Measurements from ENCODE around the gene TP73. TPM values are rescaled to one million over a fixed set of nuclear protein-coding genes. Genes with fewer than 3 reads are reported as not detected.

TP73 gene
- polyA plus RNA-seq, 1 experiment: not detected

GRCh38 chr1:3750741-3751140 lies 98.4 kb downstream of the TP73 start:
- DNase-seq (ENCODE audit: low read depth, low spot score): no peak
- CTCF ChIA-PET: no interaction called here
- Histone ChIP-seq H3K9me3 (ENCODE audit: control insufficient read depth, insufficient read depth, low read length) (no peaks in the 10 kb centered on the region), H3K27ac (ENCODE audit: low read depth, low read length) (no peak overlapping the region), H3K27me3 (ENCODE audit: control insufficient read depth, insufficient read depth, low read length) (peaks cover 25% of the 10 kb centered on the region), H3K4me3 (ENCODE audit: low read depth, low read length) (no peak overlapping the region)
- POLR2A ChIA-PET: no interaction called here
- TF ChIP-seq, protein P1, sequence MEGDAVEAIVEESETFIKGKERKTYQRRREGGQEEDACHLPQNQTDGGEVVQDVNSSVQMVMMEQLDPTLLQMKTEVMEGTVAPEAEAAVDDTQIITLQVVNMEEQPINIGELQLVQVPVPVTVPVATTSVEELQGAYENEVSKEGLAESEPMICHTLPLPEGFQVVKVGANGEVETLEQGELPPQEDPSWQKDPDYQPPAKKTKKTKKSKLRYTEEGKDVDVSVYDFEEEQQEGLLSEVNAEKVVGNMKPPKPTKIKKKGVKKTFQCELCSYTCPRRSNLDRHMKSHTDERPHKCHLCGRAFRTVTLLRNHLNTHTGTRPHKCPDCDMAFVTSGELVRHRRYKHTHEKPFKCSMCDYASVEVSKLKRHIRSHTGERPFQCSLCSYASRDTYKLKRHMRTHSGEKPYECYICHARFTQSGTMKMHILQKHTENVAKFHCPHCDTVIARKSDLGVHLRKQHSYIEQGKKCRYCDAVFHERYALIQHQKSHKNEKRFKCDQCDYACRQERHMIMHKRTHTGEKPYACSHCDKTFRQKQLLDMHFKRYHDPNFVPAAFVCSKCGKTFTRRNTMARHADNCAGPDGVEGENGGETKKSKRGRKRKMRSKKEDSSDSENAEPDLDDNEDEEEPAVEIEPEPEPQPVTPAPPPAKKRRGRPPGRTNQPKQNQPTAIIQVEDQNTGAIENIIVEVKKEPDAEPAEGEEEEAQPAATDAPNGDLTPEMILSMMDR (IDR thresholded peaks at IDR 0.05; ENCODE audit: low read depth, low read length): no peak

GRCh38 chr1:3752400-3752945 lies 100.2 kb downstream of the TP73 start, which contains the start of gene CCDC27:
TSS of gene CCDC27 (plus strand) at chr1:3752450. CDS start at chr1:3752482, 32 bp downstream.
- H3K4me3 ChIP-seq (ENCODE audit: low read depth, low read length): no peak within 1 kb of the TSS
- no peak within 1 kb of the TSS for H3K27ac ChIP-seq (ENCODE audit: low read depth, low read length)
- H3K9me3 ChIP-seq (ENCODE audit: control insufficient read depth, insufficient read depth, low read length): no peaks in the 10 kb centered on the region
- DNase-seq (ENCODE audit: low read depth, low spot score): no peak
- ChIA-PET CTCF (no interaction called here), POLR2A (no interaction called here)
- TF ChIP-seq, protein P1 (IDR thresholded peaks at IDR 0.05; ENCODE audit: low read depth, low read length): no peak
- H3K27me3 ChIP-seq (ENCODE audit: control insufficient read depth, insufficient read depth, low read length): peaks cover 21% of the 10 kb centered on the region

GRCh38 chr1:3753656-3754454 lies 101.5 kb downstream of the TP73 start:
- Histone ChIP-seq H3K27ac (ENCODE audit: low read depth, low read length) (no peak overlapping the region), H3K4me3 (ENCODE audit: low read depth, low read length) (no peak overlapping the region), H3K27me3 (ENCODE audit: control insufficient read depth, insufficient read depth, low read length) (peaks cover 17% of the 10 kb centered on the region), H3K9me3 (ENCODE audit: control insufficient read depth, insufficient read depth, low read length) (no peaks in the 10 kb centered on the region)
- TF ChIP-seq, protein P1 (IDR thresholded peaks at IDR 0.05; ENCODE audit: low read depth, low read length): no peak
- no peak for DNase-seq (ENCODE audit: low read depth, low spot score)
- ChIA-PET CTCF (no interaction called here), POLR2A (no interaction called here)

DNA sequence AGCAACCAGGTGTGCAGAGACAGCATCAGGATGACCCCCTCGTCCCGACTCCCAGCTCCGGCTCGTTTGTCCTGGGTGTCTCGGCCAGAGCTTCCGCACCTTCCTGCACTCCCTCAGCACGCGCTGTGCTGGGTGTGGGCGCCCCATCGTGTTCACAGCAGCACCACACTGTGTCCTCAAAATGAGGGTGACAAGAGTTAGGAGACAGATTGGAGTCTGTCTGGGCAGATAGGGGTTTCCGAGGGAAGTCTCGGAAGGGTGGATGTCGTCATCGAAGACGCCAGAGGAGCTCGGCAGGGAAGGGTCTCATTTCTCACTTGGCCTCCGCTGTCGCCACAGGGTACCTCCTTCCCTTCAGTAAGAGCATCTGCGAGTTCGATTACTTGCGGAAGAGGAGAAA lies 104.1 kb downstream of the TP73 start:
- H3K9me3 ChIP-seq (ENCODE audit: control insufficient read depth, insufficient read depth, low read length): no peaks in the 10 kb centered on the region; the same call in 1 of the 2 replicates
- POLR2A ChIA-PET: no interaction called here
- DNase-seq (ENCODE audit: low read depth, low spot score): no peak
- H3K27me3 ChIP-seq (ENCODE audit: control insufficient read depth, insufficient read depth, low read length): peaks cover 22% of the 10 kb centered on the region
- no peak overlapping the region for H3K4me3 ChIP-seq (ENCODE audit: low read depth, low read length)
- CTCF ChIA-PET: interaction anchor here (1.2 kb wide), 1 partner anchor 32 kb away, joined by 4 read pairs; no protein-coding TSS in a partner anchor
- TF ChIP-seq, protein P1 (IDR thresholded peaks at IDR 0.05; ENCODE audit: low read depth, low read length): no peak
- H3K27ac ChIP-seq (ENCODE audit: low read depth, low read length): no peak overlapping the region

DNA sequence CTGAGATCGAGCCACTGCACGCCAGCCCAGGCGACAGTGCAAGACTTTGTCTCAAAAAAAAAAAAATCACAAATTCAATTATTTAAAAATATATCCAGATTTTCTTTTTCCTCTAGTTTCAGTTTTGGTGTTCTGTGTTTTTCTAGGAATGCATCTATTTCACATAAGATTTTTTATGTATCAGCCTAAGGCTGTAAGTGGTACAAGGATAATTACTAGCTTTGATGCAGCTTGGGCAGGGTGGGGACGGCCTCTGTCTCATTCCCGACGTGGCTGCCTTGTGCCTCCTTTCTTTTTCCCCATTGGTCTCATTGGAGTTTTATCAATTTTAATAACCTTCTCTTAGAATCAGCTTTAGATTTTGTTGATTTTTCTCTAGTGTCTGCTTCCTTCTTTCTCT lies 106.8 kb downstream of the TP73 start:
- Histone ChIP-seq H3K27me3 (ENCODE audit: control insufficient read depth, insufficient read depth, low read length) (peaks cover 22% of the 10 kb centered on the region), H3K27ac (ENCODE audit: low read depth, low read length) (no peak overlapping the region), H3K9me3 (ENCODE audit: control insufficient read depth, insufficient read depth, low read length) (no peaks in the 10 kb centered on the region; the same call in 1 of the 2 replicates), H3K4me3 (ENCODE audit: low read depth, low read length) (no peak overlapping the region)
- no peak for DNase-seq (ENCODE audit: low read depth, low spot score)
- ChIA-PET CTCF (interaction anchor here (0.9 kb wide), 1 partner anchor 35 kb away, joined by 5 read pairs; no protein-coding TSS in a partner anchor), POLR2A (no interaction called here)
- TF ChIP-seq, protein P1 (IDR thresholded peaks at IDR 0.05; ENCODE audit: low read depth, low read length): no peak
